Neural progenitor cell (in vitro differentiated cells): ENCODE results near the gene ATP6V0D1. TPM values are rescaled to one million over a fixed set of nuclear protein-coding genes. Genes with fewer than 3 reads are reported as not detected.

Experiments used
- DNase-seq: peaks from one replicate; pipeline ENCODE4 v3.0.0-alpha.2; 2016; ENCODE audit warnings: low spot score
- H2AFZ ChIP-seq: fragments of 200-600 bp; sonication (generic); replicated peaks from 2 replicates; pipeline ENCODE4 v1.6.1; 2016; ENCODE audit warnings: antibody characterized with exemption
- H3F3A ChIP-seq: fragments of 200-600 bp; sonication (generic); 2 replicates; pipeline ENCODE4 v1.6.1; 2016; ENCODE audit warnings: antibody characterized with exemption, low read depth
- H3K27ac ChIP-seq: fragments of 200-600 bp; sonication (generic); 2 replicates; pipeline ENCODE4 v1.5.1; 2016; ENCODE audit warnings: mild to moderate bottlenecking
- H3K27me3 ChIP-seq: fragments of 200-600 bp; sonication (generic); 2 replicates; pipeline ENCODE4 v1.6.1; 2016; ENCODE audit warnings: mild to moderate bottlenecking, moderate library complexity
- H3K36me3 ChIP-seq: fragments of 200-600 bp; sonication (generic); 2 replicates; pipeline ENCODE4 v1.5.1; 2016
- H3K4me1 ChIP-seq: fragments of 200-600 bp; sonication (generic); 2 replicates; pipeline ENCODE4 v1.6.1; 2016; ENCODE audit warnings: mixed run types
- H3K4me2 ChIP-seq: fragments of 200-600 bp; sonication (generic); 2 replicates; pipeline ENCODE4 v1.6.1; 2016
- H3K4me3 ChIP-seq: fragments of 200-600 bp; sonication (generic); 2 replicates; pipeline ENCODE4 v1.5.1; 2016
- H3K79me2 ChIP-seq: fragments of 200-600 bp; sonication (generic); 2 replicates; pipeline ENCODE4 v1.6.1; 2016; ENCODE audit warnings: low read depth
- H3K9ac ChIP-seq: fragments of 200-600 bp; sonication (generic); 2 replicates; pipeline ENCODE4 v1.6.1; 2016
- H3K9me3 ChIP-seq: fragments of 200-600 bp; sonication (generic); 2 replicates; pipeline ENCODE4 v1.5.1; 2016; ENCODE audit warnings: low read depth
- H4K20me1 ChIP-seq: fragments of 200-600 bp; sonication (generic); 2 replicates; pipeline ENCODE4 v1.6.1; 2016; ENCODE audit warnings: low read depth
- H3K27ac Mint-ChIP-seq: 3 replicates; pipeline ENCODE4 v1.8.0; 2021; ENCODE audit warnings: mixed read lengths
- H3K27me3 Mint-ChIP-seq: 2 replicates; pipeline ENCODE4 v1.8.0; 2022; ENCODE audit warnings: low read depth, mild to moderate bottlenecking, inconsistent platforms, moderate library complexity, mixed read lengths; ENCODE audit not compliant: insufficient read depth
- H3K36me3 Mint-ChIP-seq: 3 replicates; pipeline ENCODE4 v1.8.0; 2021; ENCODE audit warnings: mixed read lengths
- H3K4me1 Mint-ChIP-seq: 3 replicates; pipeline ENCODE4 v1.8.0; 2021; ENCODE audit warnings: mixed read lengths
- H3K4me3 Mint-ChIP-seq: 3 replicates; pipeline ENCODE4 v1.8.0; 2021; ENCODE audit warnings: mild to moderate bottlenecking, moderate library complexity, mixed read lengths
- H3K9me3 Mint-ChIP-seq: 3 replicates; pipeline ENCODE4 v1.8.0; 2020; ENCODE audit warnings: mixed read lengths
- CTCF ChIP-seq: fragments of 200-600 bp; sonication (generic); IDR thresholded peaks from 2 replicates; pipeline ENCODE4 v1.5.1; 2017; ENCODE audit warnings: antibody characterized with exemption, mild to moderate bottlenecking
- EZH2 ChIP-seq: fragments of 200-600 bp; sonication (generic); IDR thresholded peaks from 2 replicates; pipeline ENCODE4 v1.6.1; 2017; ENCODE audit warnings: antibody characterized with exemption, mild to moderate bottlenecking, moderate library complexity
- EZH2phosphoT487 ChIP-seq: fragments of 200-600 bp; sonication (generic); IDR thresholded peaks from 2 replicates; pipeline ENCODE4 v1.6.1; 2017; ENCODE audit warnings: antibody characterized with exemption
- total RNA-seq: library from RNA; depleted of rRNA; stranded (reverse); fragments of >200 nt; gene quantifications from 2 replicates; pipeline ENCODE4 v1.2.3, GENCODE V29; 2015; ENCODE audit warnings: low replicate concordance

The ATP6V0D1 gene
- total RNA-seq, 1 donor from 2014 or later = 29.7 TPM

- DNase-seq = peak; percentile 92
- Histone ChIP-seq H3K4me2 (no peak overlapping the region), H3K27ac (no peak overlapping the region), H3K4me3 (no peak overlapping the region), H3K9ac (no peak overlapping the region), H3K36me3 (no peaks in the 10 kb centered on the region), H2AFZ (no peak overlapping the region), H3K27me3 (peaks cover 51% of the 10 kb centered on the region), H3K9me3 (no peaks in the 10 kb centered on the region), H3K4me1 (peaks cover 37% of the 10 kb centered on the region), H3K79me2 (no peaks in the 10 kb centered on the region), H3F3A (peaks cover 13% of the 10 kb centered on the region), H4K20me1 (no peaks in the 10 kb centered on the region)
- Mint-ChIP-seq H3K36me3 (no peaks in the 10 kb centered on the region), H3K4me3 (no peak overlapping the region), H3K27ac (no peak overlapping the region), H3K4me1 (peaks cover 41% of the 10 kb centered on the region), H3K9me3 (no peaks in the 10 kb centered on the region), H3K27me3 (peaks cover 39% of the 10 kb centered on the region)
- no peak for TF ChIP-seq EZH2phosphoT487
- TF ChIP-seq CTCF = peak; percentile 78
- TF ChIP-seq EZH2 = peak; percentile 28
Observed at GRCh38 chr16:67428146-67428731, 52.7 kb downstream of the ATP6V0D1 start.

- TF ChIP-seq CTCF = no peak
- TF ChIP-seq EZH2phosphoT487 = no peak
- TF ChIP-seq EZH2 = no peak
- Histone ChIP-seq H3K9me3 (no peaks in the 10 kb centered on the region), H4K20me1 (no peaks in the 10 kb centered on the region), H3K9ac (no peak overlapping the region), H3F3A (peaks cover 12% of the 10 kb centered on the region), H3K4me2 (no peak overlapping the region), H2AFZ (no peak overlapping the region), H3K27me3 (peaks cover 38% of the 10 kb centered on the region), H3K4me1 (peaks cover 33% of the 10 kb centered on the region), H3K36me3 (no peaks in the 10 kb centered on the region), H3K27ac (no peak overlapping the region), H3K79me2 (no peaks in the 10 kb centered on the region), H3K4me3 (no peak overlapping the region)
- no peaks in the 10 kb centered on the region for H3K36me3 Mint-ChIP-seq
- H3K9me3 Mint-ChIP-seq = no peaks in the 10 kb centered on the region
- no peak for DNase-seq
- peaks cover 34% of the 10 kb centered on the region for H3K27me3 Mint-ChIP-seq
- H3K4me1 Mint-ChIP-seq = peaks cover 42% of the 10 kb centered on the region
- no peak overlapping the region for H3K4me3 Mint-ChIP-seq
- H3K27ac Mint-ChIP-seq = no peak overlapping the region
Observed at GRCh38 chr16:67426950-67427349, 54.0 kb downstream of the ATP6V0D1 start.

- no peak for DNase-seq
- no peak overlapping the region for H3K27ac ChIP-seq
- H3K9me3 Mint-ChIP-seq = no peaks in the 10 kb centered on the region
- no peak overlapping the region for H3K4me2 ChIP-seq
- peaks cover 29% of the 10 kb centered on the region for H3K27me3 Mint-ChIP-seq
- peaks cover 29% of the 10 kb centered on the region for H3K27me3 ChIP-seq
- no peak overlapping the region for H3K4me3 ChIP-seq
- peaks cover 40% of the 10 kb centered on the region for H3K4me1 Mint-ChIP-seq
- peaks cover 26% of the 10 kb centered on the region for H3K4me1 ChIP-seq
- TF ChIP-seq CTCF = no peak
- TF ChIP-seq EZH2 = no peak
- TF ChIP-seq EZH2phosphoT487 = no peak
- H3K36me3 Mint-ChIP-seq = no peaks in the 10 kb centered on the region
- H3K9ac ChIP-seq = no peak overlapping the region
- H3K9me3 ChIP-seq = no peaks in the 10 kb centered on the region
- H3K36me3 ChIP-seq = no peaks in the 10 kb centered on the region
- H4K20me1 ChIP-seq = no peaks in the 10 kb centered on the region
- no peak overlapping the region for H3K4me3 Mint-ChIP-seq
- no peaks in the 10 kb centered on the region for H3K79me2 ChIP-seq
- H2AFZ ChIP-seq = no peak overlapping the region
- H3K27ac Mint-ChIP-seq = no peak overlapping the region
- peaks cover 5% of the 10 kb centered on the region for H3F3A ChIP-seq
Observed at GRCh38 chr16:67426022-67426421, 54.9 kb downstream of the ATP6V0D1 start.
